GM12878 (cell line): ENCODE results near the gene DNAJC2. TPM values are rescaled to one million over a fixed set of nuclear protein-coding genes. Genes with fewer than 3 reads are reported as not detected.

Experiments
- ATAC-seq: fragments of 200-7000 bp; cut with Tn5 transposase; 3 replicates; pipeline ENCODE4 v1.9.1; 2020; ENCODE audit warnings: mild to moderate bottlenecking, moderate library complexity
- BruUV-seq: library from RNA; stranded (reverse); fragments of 400-500 nt; replicated peaks from 2 replicates; lab custom pipeline; 2021; lab: Mats Ljungman, UMichigan
- CTCF ChIA-PET: fragments of 300-600 bp; sonication (Branson Sonifier 250); formaldehyde crosslinking; extraction: SDS; loops from one replicate; lab custom pipeline; 2021; ENCODE audit warnings: inconsistent platforms; lab: Yijun Ruan, JAX
- POLR2A ChIA-PET: fragments of 350-600 bp; formaldehyde crosslinking; extraction: SDS; loops from one replicate; lab custom pipeline; 2021; ENCODE audit warnings: inconsistent platforms; lab: Charles Lee
- RAD21 ChIA-PET: fragments of 300-600 bp; sonication (Branson Sonifier 250); formaldehyde crosslinking; loops from one replicate; lab custom pipeline; 2023; ENCODE audit warnings: antibody characterized with exemption; ENCODE audit not compliant: unreplicated experiment; lab: Charles Lee
- SMC1A ChIA-PET: fragments of 300-600 bp; sonication (Branson Sonifier 250); formaldehyde crosslinking; loops from one replicate; lab custom pipeline; 2023; ENCODE audit not compliant: unreplicated experiment, uncharacterized antibody; lab: Charles Lee
- DNase-seq: peaks from one replicate; pipeline ENCODE4 v3.0.0-alpha.2; 2011; ENCODE audit warnings: low read depth, low spot score
- FAIRE-seq: peaks from 3 replicates; lab custom pipeline; 2011; peaks lifted over from hg19 to GRCh38; lab: Jason Lieb, UNC
- H2AFZ ChIP-seq: 2 replicates; pipeline ENCODE4 v1.6.0; 2011; ENCODE audit warnings: low read depth, low read length, control low read depth; ENCODE audit not compliant: control insufficient read depth
- H3K27ac ChIP-seq: 2 replicates; pipeline ENCODE4 v1.5.1; 2011; ENCODE audit warnings: control low read depth; ENCODE audit not compliant: control insufficient read depth, insufficient read depth
- H3K27me3 ChIP-seq, 2 experiments: replicated peaks in 1 of 2; 2 replicates each; pipeline versions ENCODE4 v1.6.0 to v1.6.1; 2011; ENCODE audit warnings: low read length in 1 of 2; ENCODE audit not compliant: control insufficient read depth in 2 of 2, insufficient read depth in 2 of 2
- H3K36me3 ChIP-seq, 2 experiments: 2 replicates each; pipeline ENCODE4 v1.5.1; 2011; ENCODE audit warnings: low read length in 1 of 2; ENCODE audit not compliant: control insufficient read depth in 2 of 2, insufficient read depth in 2 of 2
- H3K4me1 ChIP-seq: 2 replicates; pipeline ENCODE4 v1.6.1; 2011; ENCODE audit warnings: mild to moderate bottlenecking, low read length, moderate library complexity, mixed read lengths; ENCODE audit not compliant: control insufficient read depth, insufficient read depth
- H3K4me2 ChIP-seq: 2 replicates; pipeline ENCODE4 v1.6.0; 2011; ENCODE audit warnings: control low read depth; ENCODE audit not compliant: control insufficient read depth, insufficient read depth
- H3K4me3 ChIP-seq: fragments of 200-600 bp; sonication (generic); 2 replicates; pipeline ENCODE4 v1.5.1; 2016
- H3K79me2 ChIP-seq: 2 replicates; pipeline ENCODE4 v1.6.0; 2011; ENCODE audit warnings: low read length; ENCODE audit not compliant: control insufficient read depth, insufficient read depth
- H3K9ac ChIP-seq: 2 replicates; pipeline ENCODE4 v1.8.0; 2011; ENCODE audit warnings: low read length, control low read depth, mixed read lengths; ENCODE audit not compliant: control insufficient read depth, insufficient read depth
- H3K9me3 ChIP-seq: replicated peaks from 3 replicates; pipeline ENCODE4 v1.5.1; 2011; ENCODE audit warnings: mild to moderate bottlenecking, low read length; ENCODE audit not compliant: control insufficient read depth, insufficient read depth
- H4K20me1 ChIP-seq: 2 replicates; pipeline ENCODE4 v1.6.0; 2011; ENCODE audit not compliant: control insufficient read depth, insufficient read depth
- ATF3 ChIP-seq: IDR thresholded peaks from 2 replicates; pipeline ENCODE4 v1.6.1; 2011; ENCODE audit warnings: low read depth, mild to moderate bottlenecking, low read length, moderate library complexity, borderline replicate concordance; ENCODE audit errors: extremely low read depth
- CBX5 ChIP-seq: sonication (generic); IDR thresholded peaks from 2 replicates; pipeline ENCODE4 v1.6.1; 2016; ENCODE audit warnings: low read depth, moderate library complexity, mild to moderate bottlenecking, inconsistent platforms
- CREB1 ChIP-seq: IDR thresholded peaks from 2 replicates; pipeline ENCODE4 v1.6.1; 2012; ENCODE audit warnings: low read depth, mild to moderate bottlenecking, inconsistent platforms
- KDM1A ChIP-seq: fragments of 200-600 bp; sonication (generic); IDR thresholded peaks from 2 replicates; pipeline ENCODE4 v1.6.1; 2016; ENCODE audit warnings: borderline replicate concordance
- RB1 ChIP-seq: fragments of 450-650 bp; formaldehyde crosslinking; IDR thresholded peaks from 2 replicates; pipeline ENCODE4 v1.6.1; 2017; ENCODE audit warnings: mild to moderate bottlenecking, borderline replicate concordance
- TARDBP ChIP-seq: IDR thresholded peaks from 2 replicates; pipeline ENCODE4 v1.6.1; 2016; ENCODE audit warnings: borderline replicate concordance
- TBL1XR1 ChIP-seq: IDR thresholded peaks from 2 replicates; pipeline ENCODE4 v1.6.1; 2012; ENCODE audit warnings: low read depth, low read length, improper control_type of control experiment
- ZNF207 ChIP-seq: fragments of 450-650 bp; IDR thresholded peaks from 2 replicates; pipeline ENCODE4 v1.6.1; 2014; ENCODE audit warnings: antibody characterized with exemption, mild to moderate bottlenecking, borderline replicate concordance
- ZNF217 ChIP-seq: fragments of 450-650 bp; IDR thresholded peaks from 2 replicates; pipeline ENCODE4 v1.6.1; 2017; ENCODE audit warnings: antibody characterized with exemption, mild to moderate bottlenecking
- ZNF592 ChIP-seq: fragments of 450-650 bp; IDR thresholded peaks from 2 replicates; pipeline ENCODE4 v1.6.1; 2017; ENCODE audit warnings: mild to moderate bottlenecking, moderate library complexity
- ZSCAN29 ChIP-seq: fragments of 450-650 bp; IDR thresholded peaks from 2 replicates; pipeline ENCODE4 v1.6.1; 2017; ENCODE audit warnings: mild to moderate bottlenecking, moderate library complexity
- WGBS: methylation state at CpG from one replicate; pipeline ENCODE4 v1.1.6; 2016; ENCODE audit warnings: low lambda C conversion rate; ENCODE audit not compliant: insufficient replicate concordance, insufficient coverage; ENCODE audit errors: missing lambda C conversion rate; 5-methylcytosine and 5-hydroxymethylcytosine counted together
- in situ Hi-C: fragments of 300-500 bp; cut with MboI; formaldehyde crosslinking; loops from 9 replicates; pipeline ENCODE4 v1.14.3; 2018; ENCODE audit warnings: mixed read lengths
- intact Hi-C: fragments of 100-400 bp; cut with micrococcal nuclease; formaldehyde crosslinking; loops from one replicate; pipeline ENCODE4 v1.14.2; 2022; ENCODE audit not compliant: unreplicated experiment
- polyA plus RNA-seq, 11 experiments: library from polyadenylated mRNA; depleted of rRNA in 4 of 11; unstranded in 6 of 11; stranded (reverse) in 5 of 11; fragments of >200 nt; fragmentation: Nextera tagmentation in 4 of 11; fragmentation: Illumina TruSeq in 1 of 11; extraction: Ambion mirVana in 4 of 11; extraction: Trizol in 1 of 11; gene quantifications; 1 replicate in 1 of 11; 2 replicates in 10 of 11; pipeline versions ENCODE4 v1.2.1 to v1.2.3, GENCODE V29; 2011 to 2016; ENCODE audit warnings: inconsistent platforms in 2 of 11, missing spikeins in 2 of 11, low read depth in 1 of 11
- total RNA-seq, 4 experiments: library from RNA; depleted of rRNA in 3 of 4; stranded (reverse); fragments of >200 nt in 3 of 4; fragmentation: Illumina TruSeq in 1 of 4; extraction: Trizol in 1 of 4; gene quantifications; 2 replicates each; pipeline versions ENCODE4 v1.2.1 to v1.2.3, GENCODE V29; 2013 to 2021
- TF ChIP-seq, protein P1 (sequence below): IDR thresholded peaks from 2 replicates; pipeline ENCODE4 v1.6.1; 2012; ENCODE audit warnings: low read depth, low read length, improper control_type of control experiment
- TF ChIP-seq, protein P2 (sequence below): fragments of 450-650 bp; IDR thresholded peaks from 2 replicates; pipeline ENCODE4 v1.6.1; 2016; ENCODE audit warnings: mild to moderate bottlenecking
- TF ChIP-seq, protein P3 (sequence below): fragments of 450-650 bp; conservative IDR thresholded peaks from 2 replicates; pipeline ENCODE4 v1.6.1; 2017; ENCODE audit warnings: mild to moderate bottlenecking, moderate library complexity
- TF ChIP-seq, protein P4 (sequence below): IDR thresholded peaks from 2 replicates; pipeline ENCODE4 v1.6.1; 2012; ENCODE audit warnings: low read depth, low read length, improper control_type of control experiment

Gene DNAJC2
- total and polyA plus RNA-seq, 10 of the 15 experiments (the other 5 are each of a cell fraction or from before 2014, with no cell fraction given), result 18.2 to 63.1 (median 30.6) TPM

- DNase-seq, result no peak
- Histone ChIP-seq H3K4me3 (no peak overlapping the region), H3K27me3 (no peaks in the 10 kb centered on the region), H3K9ac (no peak overlapping the region), H2AFZ (no peak overlapping the region), H3K4me1 (no peaks in the 10 kb centered on the region), H3K36me3 (peaks cover 5 to 22% of the 10 kb centered on the region in 2 experiments), H3K9me3 (no peaks in the 10 kb centered on the region), H3K4me2 (no peak overlapping the region), H3K79me2 (no peaks in the 10 kb centered on the region), H4K20me1 (no peaks in the 10 kb centered on the region), H3K27ac (no peak overlapping the region)
- in situ Hi-C loops (no loop called here), intact Hi-C loops (no loop called here)
- ATAC-seq, result no peak
- no peak for FAIRE-seq
- SMC1A ChIA-PET, result interaction anchor here (0.7 kb wide), 1 partner anchor 45 kb away, joined by 3 read pairs; no protein-coding TSS in a partner anchor
- no TSS peak for BruUV-seq
- POLR2A ChIA-PET, result no interaction called here
- RAD21 ChIA-PET, result no interaction called here
- WGBS, result over 99% methylated on average over 5 of the region's 5 CpGs
- CTCF ChIA-PET, result no interaction called here
- TF ChIP-seq, protein P1, sequence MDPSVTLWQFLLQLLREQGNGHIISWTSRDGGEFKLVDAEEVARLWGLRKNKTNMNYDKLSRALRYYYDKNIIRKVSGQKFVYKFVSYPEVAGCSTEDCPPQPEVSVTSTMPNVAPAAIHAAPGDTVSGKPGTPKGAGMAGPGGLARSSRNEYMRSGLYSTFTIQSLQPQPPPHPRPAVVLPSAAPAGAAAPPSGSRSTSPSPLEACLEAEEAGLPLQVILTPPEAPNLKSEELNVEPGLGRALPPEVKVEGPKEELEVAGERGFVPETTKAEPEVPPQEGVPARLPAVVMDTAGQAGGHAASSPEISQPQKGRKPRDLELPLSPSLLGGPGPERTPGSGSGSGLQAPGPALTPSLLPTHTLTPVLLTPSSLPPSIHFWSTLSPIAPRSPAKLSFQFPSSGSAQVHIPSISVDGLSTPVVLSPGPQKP, result no peak
- TF ChIP-seq CREB1 (no peak), ZNF207 (no peak), TARDBP (no peak), RB1 (no peak), ZSCAN29 (no peak), CBX5 (no peak), KDM1A (no peak), TBL1XR1 (no peak), ATF3 (no peak), ZNF217 (no peak), ZNF592 (no peak)
- TF ChIP-seq, protein P2, sequence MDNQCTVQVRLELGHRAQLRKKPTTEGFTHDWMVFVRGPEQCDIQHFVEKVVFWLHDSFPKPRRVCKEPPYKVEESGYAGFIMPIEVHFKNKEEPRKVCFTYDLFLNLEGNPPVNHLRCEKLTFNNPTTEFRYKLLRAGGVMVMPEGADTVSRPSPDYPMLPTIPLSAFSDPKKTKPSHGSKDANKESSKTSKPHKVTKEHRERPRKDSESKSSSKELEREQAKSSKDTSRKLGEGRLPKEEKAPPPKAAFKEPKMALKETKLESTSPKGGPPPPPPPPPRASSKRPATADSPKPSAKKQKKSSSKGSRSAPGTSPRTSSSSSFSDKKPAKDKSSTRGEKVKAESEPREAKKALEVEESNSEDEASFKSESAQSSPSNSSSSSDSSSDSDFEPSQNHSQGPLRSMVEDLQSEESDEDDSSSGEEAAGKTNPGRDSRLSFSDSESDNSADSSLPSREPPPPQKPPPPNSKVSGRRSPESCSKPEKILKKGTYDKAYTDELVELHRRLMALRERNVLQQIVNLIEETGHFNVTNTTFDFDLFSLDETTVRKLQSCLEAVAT, result no peak
- TF ChIP-seq, protein P3, sequence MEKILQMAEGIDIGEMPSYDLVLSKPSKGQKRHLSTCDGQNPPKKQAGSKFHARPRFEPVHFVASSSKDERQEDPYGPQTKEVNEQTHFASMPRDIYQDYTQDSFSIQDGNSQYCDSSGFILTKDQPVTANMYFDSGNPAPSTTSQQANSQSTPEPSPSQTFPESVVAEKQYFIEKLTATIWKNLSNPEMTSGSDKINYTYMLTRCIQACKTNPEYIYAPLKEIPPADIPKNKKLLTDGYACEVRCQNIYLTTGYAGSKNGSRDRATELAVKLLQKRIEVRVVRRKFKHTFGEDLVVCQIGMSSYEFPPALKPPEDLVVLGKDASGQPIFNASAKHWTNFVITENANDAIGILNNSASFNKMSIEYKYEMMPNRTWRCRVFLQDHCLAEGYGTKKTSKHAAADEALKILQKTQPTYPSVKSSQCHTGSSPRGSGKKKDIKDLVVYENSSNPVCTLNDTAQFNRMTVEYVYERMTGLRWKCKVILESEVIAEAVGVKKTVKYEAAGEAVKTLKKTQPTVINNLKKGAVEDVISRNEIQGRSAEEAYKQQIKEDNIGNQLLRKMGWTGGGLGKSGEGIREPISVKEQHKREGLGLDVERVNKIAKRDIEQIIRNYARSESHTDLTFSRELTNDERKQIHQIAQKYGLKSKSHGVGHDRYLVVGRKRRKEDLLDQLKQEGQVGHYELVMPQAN, result no peak
- TF ChIP-seq, protein P4, sequence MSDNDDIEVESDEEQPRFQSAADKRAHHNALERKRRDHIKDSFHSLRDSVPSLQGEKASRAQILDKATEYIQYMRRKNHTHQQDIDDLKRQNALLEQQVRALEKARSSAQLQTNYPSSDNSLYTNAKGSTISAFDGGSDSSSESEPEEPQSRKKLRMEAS, result no peak
Observed at GRCh38 chr7:103369432-103369831, 24.9 kb upstream of the DNAJC2 start.
